Measurements from ENCODE around the gene MSI1. TPM values are rescaled to one million over a fixed set of nuclear protein-coding genes. Genes with fewer than 3 reads are reported as not detected.

The MSI1 gene
- total and polyA plus RNA-seq, 10 of the 15 experiments (the other 5 are each of a cell fraction or from before 2014, with no cell fraction given), result 0.04 TPM; not detected in 9

DNA sequence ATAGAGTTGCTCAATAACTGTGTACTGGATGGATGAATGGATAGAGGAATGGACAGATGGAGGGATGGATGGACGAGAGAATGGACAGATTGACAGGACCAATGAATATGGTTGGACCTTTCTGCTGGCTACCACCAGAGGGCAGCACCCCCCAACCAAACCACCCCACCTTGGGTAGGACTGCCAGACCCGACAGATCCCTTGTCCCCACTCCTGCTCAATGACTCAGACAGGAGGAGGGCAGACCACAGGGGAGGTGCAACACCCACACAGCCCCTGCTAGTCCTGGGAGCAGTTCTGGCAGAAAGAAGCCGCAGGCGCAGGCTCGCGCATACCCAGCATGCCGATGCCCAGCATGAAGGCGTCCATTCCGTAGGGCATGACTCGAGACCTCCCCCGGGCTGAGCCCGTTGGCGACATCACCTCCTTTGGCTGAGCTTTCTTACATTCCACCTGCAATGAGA, 12.4 kb downstream of the MSI1 start:
- in situ Hi-C loops (cut with MboI), result loop anchor here (5.0 kb wide), 1 partner anchor 76 kb away; no protein-coding TSS in a partner anchor
- POLR2A ChIA-PET, result no interaction called here
- TF ChIP-seq MYC (IDR thresholded peaks at IDR 0.05; ENCODE audit: insufficient read depth, insufficient read length, insufficient replicate concordance, low read length, severe bottlenecking) (no peak), HDGF (IDR thresholded peaks at IDR 0.05) (no peak), SMAD5 (IDR thresholded peaks at IDR 0.05; ENCODE audit: low read depth) (no peak), NR2F1 (conservative IDR thresholded peaks at IDR 0.05) (no peak), EZH2 (IDR thresholded peaks at IDR 0.05; ENCODE audit: borderline replicate concordance, control insufficient read depth, low read depth, low read length) (no peak), CBFB (IDR thresholded peaks at IDR 0.05; ENCODE audit: low read depth) (no peak), NR2C1 (IDR thresholded peaks at IDR 0.05) (no peak), YY1 (IDR thresholded peaks at IDR 0.05; ENCODE audit: low read depth, low read length) (0 out of 2 replicates have a peak, but pooled peaks have one; percentile 49), SMC3 (IDR thresholded peaks at IDR 0.05; ENCODE audit: borderline replicate concordance, low read length) (peak; percentile 74; the same call in 1 of the 2 replicates), TBL1XR1 (IDR thresholded peaks at IDR 0.05; ENCODE audit: low read depth, low read length) (no peak), RUNX3 (IDR thresholded peaks at IDR 0.05; ENCODE audit: low read length) (peak; percentile 39; the same call in 1 of the 2 replicates), PML (IDR thresholded peaks at IDR 0.05; ENCODE audit: low read length) (no peak), KDM1A (IDR thresholded peaks at IDR 0.05; ENCODE audit: borderline replicate concordance) (no peak), EED (IDR thresholded peaks at IDR 0.05; ENCODE audit: low read depth) (no peak), ZBED1 (IDR thresholded peaks at IDR 0.05; ENCODE audit: borderline replicate concordance) (no peak), SIN3A (IDR thresholded peaks at IDR 0.05; ENCODE audit: low read depth, low read length) (no peak), MTA3 (IDR thresholded peaks at IDR 0.05; ENCODE audit: borderline replicate concordance, low read length) (no peak), SP1 (IDR thresholded peaks at IDR 0.05; ENCODE audit: low read depth, low read length) (no peak), CREM (IDR thresholded peaks at IDR 0.05; ENCODE audit: low read depth) (no peak), JUND (IDR thresholded peaks at IDR 0.05; ENCODE audit: low read depth, low read length) (no peak)
- TF ChIP-seq, protein P1, sequence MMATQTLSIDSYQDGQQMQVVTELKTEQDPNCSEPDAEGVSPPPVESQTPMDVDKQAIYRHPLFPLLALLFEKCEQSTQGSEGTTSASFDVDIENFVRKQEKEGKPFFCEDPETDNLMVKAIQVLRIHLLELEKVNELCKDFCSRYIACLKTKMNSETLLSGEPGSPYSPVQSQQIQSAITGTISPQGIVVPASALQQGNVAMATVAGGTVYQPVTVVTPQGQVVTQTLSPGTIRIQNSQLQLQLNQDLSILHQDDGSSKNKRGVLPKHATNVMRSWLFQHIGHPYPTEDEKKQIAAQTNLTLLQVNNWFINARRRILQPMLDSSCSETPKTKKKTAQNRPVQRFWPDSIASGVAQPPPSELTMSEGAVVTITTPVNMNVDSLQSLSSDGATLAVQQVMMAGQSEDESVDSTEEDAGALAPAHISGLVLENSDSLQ (IDR thresholded peaks at IDR 0.05), result peak; percentile 73
- TF ChIP-seq, protein P2, sequence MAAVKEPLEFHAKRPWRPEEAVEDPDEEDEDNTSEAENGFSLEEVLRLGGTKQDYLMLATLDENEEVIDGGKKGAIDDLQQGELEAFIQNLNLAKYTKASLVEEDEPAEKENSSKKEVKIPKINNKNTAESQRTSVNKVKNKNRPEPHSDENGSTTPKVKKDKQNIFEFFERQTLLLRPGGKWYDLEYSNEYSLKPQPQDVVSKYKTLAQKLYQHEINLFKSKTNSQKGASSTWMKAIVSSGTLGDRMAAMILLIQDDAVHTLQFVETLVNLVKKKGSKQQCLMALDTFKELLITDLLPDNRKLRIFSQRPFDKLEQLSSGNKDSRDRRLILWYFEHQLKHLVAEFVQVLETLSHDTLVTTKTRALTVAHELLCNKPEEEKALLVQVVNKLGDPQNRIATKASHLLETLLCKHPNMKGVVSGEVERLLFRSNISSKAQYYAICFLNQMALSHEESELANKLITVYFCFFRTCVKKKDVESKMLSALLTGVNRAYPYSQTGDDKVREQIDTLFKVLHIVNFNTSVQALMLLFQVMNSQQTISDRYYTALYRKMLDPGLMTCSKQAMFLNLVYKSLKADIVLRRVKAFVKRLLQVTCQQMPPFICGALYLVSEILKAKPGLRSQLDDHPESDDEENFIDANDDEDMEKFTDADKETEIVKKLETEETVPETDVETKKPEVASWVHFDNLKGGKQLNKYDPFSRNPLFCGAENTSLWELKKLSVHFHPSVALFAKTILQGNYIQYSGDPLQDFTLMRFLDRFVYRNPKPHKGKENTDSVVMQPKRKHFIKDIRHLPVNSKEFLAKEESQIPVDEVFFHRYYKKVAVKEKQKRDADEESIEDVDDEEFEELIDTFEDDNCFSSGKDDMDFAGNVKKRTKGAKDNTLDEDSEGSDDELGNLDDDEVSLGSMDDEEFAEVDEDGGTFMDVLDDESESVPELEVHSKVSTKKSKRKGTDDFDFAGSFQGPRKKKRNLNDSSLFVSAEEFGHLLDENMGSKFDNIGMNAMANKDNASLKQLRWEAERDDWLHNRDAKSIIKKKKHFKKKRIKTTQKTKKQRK (IDR thresholded peaks at IDR 0.05; ENCODE audit: low read depth, low read length), result no peak

More for the DNA sequence above, 12.4 kb downstream of the MSI1 start:
- Histone ChIP-seq H3K9me3 (replicated peaks; ENCODE audit: control insufficient read depth, insufficient read depth, low read length) (no peaks in the 10 kb centered on the region), H3K9ac (ENCODE audit: control insufficient read depth, insufficient read depth, low read length) (no peak overlapping the region), H2AFZ (ENCODE audit: control insufficient read depth, low read depth, low read length) (no peak overlapping the region), H3K79me2 (ENCODE audit: control insufficient read depth, insufficient read depth, low read length) (no peaks in the 10 kb centered on the region), H3K36me3 (ENCODE audit: control insufficient read depth in 2 of 2, insufficient read depth in 2 of 2, low read length in 1 of 2) (no peaks in the 10 kb centered on the region), H3K4me3 (no peak overlapping the region), H3K4me1 (ENCODE audit: control insufficient read depth, insufficient read depth, low read length) (no peaks in the 10 kb centered on the region), H3K27me3 (replicated peaks in 1 of 2; ENCODE audit: control insufficient read depth in 2 of 2, insufficient read depth in 2 of 2, low read length in 1 of 2) (peaks cover 0 to 1% of the 10 kb centered on the region in 2 experiments; a peak in 1 of 4 replicates), H4K20me1 (ENCODE audit: control insufficient read depth, insufficient read depth) (no peaks in the 10 kb centered on the region), H3K27ac (ENCODE audit: control insufficient read depth, insufficient read depth) (no peak overlapping the region), H3K4me2 (ENCODE audit: control insufficient read depth, insufficient read depth) (no peak overlapping the region)
- peak; percentile 97 for ATAC-seq
- intact Hi-C loops (cut with micrococcal nuclease; ENCODE audit: unreplicated experiment), result loop anchor here (1.0 kb wide), 1 partner anchor 74 kb away; no protein-coding TSS in a partner anchor
- 76% methylated on average over 13 of the region's 13 CpGs for WGBS (ENCODE audit: insufficient coverage, insufficient replicate concordance, low lambda C conversion rate, missing lambda C conversion rate)
- ChIA-PET CTCF (interaction anchor here (0.6 to 1.6 kb wide), 11 partner anchors 11 to 389 kb away, joined by 3 to 12 read pairs (median 4); no protein-coding TSS in a partner anchor), RAD21 (ENCODE audit: unreplicated experiment) (interaction anchor here (1.0 to 1.5 kb wide), 3 partner anchors 30 to 128 kb away, joined by 3 to 11 read pairs (median 4); partner anchors contain the start of gene PLA2G1B), SMC1A (ENCODE audit: uncharacterized antibody, unreplicated experiment) (interaction anchor here (0.9 to 1.0 kb wide), 3 partner anchors 73 to 140 kb away, joined by 3 read pairs; no protein-coding TSS in a partner anchor)
- DNase-seq (ENCODE audit: low read depth, low spot score), result peak; percentile 17
- peak; percentile 93 for FAIRE-seq
- no TSS peak for BruUV-seq (replicated peaks)

Data from GM12878 (cell line).